Heart right ventricle (tissue), 16 donors: Measurements from ENCODE around the gene IVL. TPM values are rescaled to one million over a fixed set of nuclear protein-coding genes. Genes with fewer than 3 reads are reported as not detected.

Experiments
- ATAC-seq, 8 donors: fragments of 200-7000 bp; cut with Tn5 transposase; one replicate each; pipeline ENCODE4 v1.9.1; 2020; ENCODE audit warnings: mild to moderate bottlenecking in 8 of 8, moderate library complexity in 8 of 8, moderate number of reproducible peaks in 1 of 8
- DNase-seq, 2 donors: peaks; one replicate each; pipeline ENCODE4 v3.0.0-alpha.2; 2020
- H3K27ac ChIP-seq, 10 donors: fragments of 200-600 bp; sonication (generic) in 2 of 10; one replicate each; pipeline versions ENCODE4 v1.5.0 to v1.8.0; 2020 to 2022; ENCODE audit warnings: mild to moderate bottlenecking in 3 of 10
- H3K27me3 ChIP-seq, 7 donors: fragments of 200-600 bp; one replicate each; pipeline ENCODE4 v1.8.0; 2021 to 2022; ENCODE audit warnings: mild to moderate bottlenecking in 2 of 7
- H3K36me3 ChIP-seq, 9 donors: fragments of 200-600 bp; sonication (generic) in 1 of 9; one replicate each; pipeline versions ENCODE4 v1.5.0 to v1.8.0; 2020 to 2022; ENCODE audit warnings: mild to moderate bottlenecking in 2 of 9
- H3K4me1 ChIP-seq, 9 donors: fragments of 200-600 bp; sonication (generic) in 1 of 9; one replicate each; pipeline versions ENCODE4 v1.5.0 to v1.8.0; 2020 to 2022; ENCODE audit warnings: mild to moderate bottlenecking in 4 of 9
- H3K4me3 ChIP-seq, 10 donors: fragments of 200-600 bp; sonication (generic) in 2 of 10; one replicate each; pipeline versions ENCODE4 v1.5.0 to v1.8.0; 2020 to 2022; ENCODE audit warnings: mild to moderate bottlenecking in 7 of 10, moderate library complexity in 2 of 10
- H3K9me3 ChIP-seq, 11 donors: fragments of 200-600 bp in 10 of 11; sonication (generic) in 2 of 11; one replicate each; pipeline versions ENCODE4 v1.5.0 to v1.8.0; 2013 to 2022; ENCODE audit warnings: mild to moderate bottlenecking in 2 of 11, control low read depth in 1 of 11, moderate library complexity in 1 of 11
- WGBS, 2 donors: extraction: QIAGEN DNeasy Blood & Tissue Kit; methylation state at CpG; one replicate each; pipeline ENCODE4 v1.1.7; 2013; ENCODE audit warnings: inconsistent platforms in 1 of 2; 5-methylcytosine and 5-hydroxymethylcytosine counted together
- intact Hi-C, 10 donors: fragments of 100-400 bp; cut with DNase I; formaldehyde crosslinking; loops; one replicate each; pipeline versions ENCODE4 v1.11.1 to v1.14.2; 2022
- polyA plus RNA-seq, 2 donors: library from polyadenylated mRNA; stranded (reverse); fragments of 200-250 nt; gene quantifications; one replicate each; pipeline ENCODE4 v1.2.3, GENCODE V29; 2013
- total RNA-seq, 10 donors: library from RNA; stranded (reverse); fragmentation: NEBNext Ultra II Directional in 3 of 10; extraction: Animal tissue kit (Norgen Biotek cat#: 25700) in 3 of 10; gene quantifications; one replicate each; pipeline versions ENCODE4 v1.2.1 to v1.2.4, GENCODE V29; 2021 to 2023
- TF ChIP-seq, protein P1 (sequence below), 9 donors: fragments of 200-600 bp; sonication (generic) in 2 of 9; IDR thresholded peaks; one replicate each; pipeline versions ENCODE4 v1.5.0 to v1.8.0; 2021 to 2022; ENCODE audit warnings: antibody characterized with exemption in 9 of 9, mild to moderate bottlenecking in 5 of 9, moderate library complexity in 1 of 9
- donor health status: Arrhythmogenic right ventricular cardiomyopathy.
- donor health status: ischemic (EF 13 %, LVEDD 7.1; RV severe dilation, severe dysfunction).
- donor health status: healthy with polysubstance abuse.
- donor health status: DM: no; HTN: yes; CAD: no.
- donor health status: DM: no; HTN: no; CAD: no.
- donor health status: ischemic (EF 25% LVEDD 6.9; RV normal size, moderate dysfunction).
- donor health status: ischemic (EF 25% LVEDD 5.7; RV mildly dilated, moderate dysfunction).
- donor health status: healthy.
- donor health status: DM: yes; HTN: yes; CAD: no.
- donor health status: Ischemic cardiomyopathy.
- donor health status: ischemic (EF 35%, LVEDD 5.7; RV mildly dilated, moderate dysfunction).
- donor health status: nonischemic (EF 11% LVEDD 7.7; RV severe dilation, severe dysfunction).
- donor health status: DM: yes; HTN: yes; CAD: no.
- donor health status: PGD.
- donor health status: ischemic (EF 29% LVEDD 5.4; RV normal size, mild dysfunction).
- donor health status: nonischemic (EF 23%, LVEDD 6.1; RV moderate dilation, normal function).

The IVL gene
- total and polyA plus RNA-seq, 12 donors = 0.06 TPM; not detected in 11

DNA sequence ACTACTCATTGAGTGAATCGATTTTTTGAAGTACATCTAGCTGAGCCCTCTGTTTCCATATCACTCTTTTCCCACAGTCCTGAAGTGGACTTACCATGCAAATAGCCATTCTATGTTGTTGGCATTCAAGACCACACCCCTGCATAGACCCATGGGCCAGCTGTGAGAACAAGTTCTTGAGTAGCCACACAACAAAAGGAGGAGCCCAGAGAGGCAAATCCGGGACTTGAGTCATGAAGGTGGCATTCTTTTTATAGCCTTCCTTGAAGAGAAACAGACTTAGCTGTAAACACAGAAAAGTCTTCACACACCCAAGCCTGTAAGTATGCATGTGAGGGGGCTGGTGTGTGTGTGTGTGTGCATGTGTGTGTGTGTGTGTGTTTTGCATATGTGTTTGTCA, 24.9 kb downstream of the IVL start:
- no peak for DNase-seq
- H3K36me3 ChIP-seq = no peaks in the 10 kb centered on the region
- H3K27ac ChIP-seq = no peak overlapping the region
- no peak overlapping the region for H3K4me3 ChIP-seq
- intact Hi-C loops = no loop called here
- 66 to 72% methylated on average over 2 of the region's 2 CpGs for WGBS, 2 donors
- H3K27me3 ChIP-seq = peaks cover 0 to 5% (median 0%) of the 10 kb centered on the region in 7 donors
- TF ChIP-seq, protein P1, sequence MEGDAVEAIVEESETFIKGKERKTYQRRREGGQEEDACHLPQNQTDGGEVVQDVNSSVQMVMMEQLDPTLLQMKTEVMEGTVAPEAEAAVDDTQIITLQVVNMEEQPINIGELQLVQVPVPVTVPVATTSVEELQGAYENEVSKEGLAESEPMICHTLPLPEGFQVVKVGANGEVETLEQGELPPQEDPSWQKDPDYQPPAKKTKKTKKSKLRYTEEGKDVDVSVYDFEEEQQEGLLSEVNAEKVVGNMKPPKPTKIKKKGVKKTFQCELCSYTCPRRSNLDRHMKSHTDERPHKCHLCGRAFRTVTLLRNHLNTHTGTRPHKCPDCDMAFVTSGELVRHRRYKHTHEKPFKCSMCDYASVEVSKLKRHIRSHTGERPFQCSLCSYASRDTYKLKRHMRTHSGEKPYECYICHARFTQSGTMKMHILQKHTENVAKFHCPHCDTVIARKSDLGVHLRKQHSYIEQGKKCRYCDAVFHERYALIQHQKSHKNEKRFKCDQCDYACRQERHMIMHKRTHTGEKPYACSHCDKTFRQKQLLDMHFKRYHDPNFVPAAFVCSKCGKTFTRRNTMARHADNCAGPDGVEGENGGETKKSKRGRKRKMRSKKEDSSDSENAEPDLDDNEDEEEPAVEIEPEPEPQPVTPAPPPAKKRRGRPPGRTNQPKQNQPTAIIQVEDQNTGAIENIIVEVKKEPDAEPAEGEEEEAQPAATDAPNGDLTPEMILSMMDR (IDR thresholded peaks at IDR 0.05) = no peak
- ATAC-seq = no peak
- no peaks in the 10 kb centered on the region for H3K4me1 ChIP-seq
- H3K9me3 ChIP-seq = no peaks in the 10 kb centered on the region

DNA sequence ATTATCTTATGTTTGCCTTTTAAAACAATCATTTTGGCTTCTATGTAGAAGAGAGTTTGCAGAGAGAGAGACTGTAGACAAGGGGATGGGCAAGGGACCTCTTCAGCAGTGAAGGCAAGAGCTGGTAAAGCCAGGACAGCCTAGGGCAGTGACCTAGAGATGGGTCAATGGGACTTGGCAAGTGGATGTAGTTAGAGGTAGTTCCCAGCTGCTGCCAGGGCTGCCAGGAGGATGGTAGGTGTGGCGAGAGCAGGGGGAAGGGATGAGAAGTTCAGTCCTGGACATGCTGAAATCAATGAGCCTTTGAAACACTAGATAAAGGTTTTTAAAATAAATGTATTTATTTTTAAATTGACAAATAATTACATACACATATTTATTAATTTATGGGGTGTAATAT, 32.3 kb downstream of the IVL start:
- WGBS, 2 donors = 76 to 92% methylated on average over 1 of the region's 1 CpG
- no peaks in the 10 kb centered on the region for H3K36me3 ChIP-seq
- H3K27me3 ChIP-seq = peaks cover 0 to 2% (median 0%) of the 10 kb centered on the region in 7 donors
- no peak overlapping the region for H3K4me3 ChIP-seq
- intact Hi-C loops = no loop called here
- H3K4me1 ChIP-seq = no peaks in the 10 kb centered on the region
- no peaks in the 10 kb centered on the region for H3K9me3 ChIP-seq
- DNase-seq (no peak), ATAC-seq (no peak)
- TF ChIP-seq, protein P1 (IDR thresholded peaks at IDR 0.05) = no peak
- no peak overlapping the region for H3K27ac ChIP-seq

DNA sequence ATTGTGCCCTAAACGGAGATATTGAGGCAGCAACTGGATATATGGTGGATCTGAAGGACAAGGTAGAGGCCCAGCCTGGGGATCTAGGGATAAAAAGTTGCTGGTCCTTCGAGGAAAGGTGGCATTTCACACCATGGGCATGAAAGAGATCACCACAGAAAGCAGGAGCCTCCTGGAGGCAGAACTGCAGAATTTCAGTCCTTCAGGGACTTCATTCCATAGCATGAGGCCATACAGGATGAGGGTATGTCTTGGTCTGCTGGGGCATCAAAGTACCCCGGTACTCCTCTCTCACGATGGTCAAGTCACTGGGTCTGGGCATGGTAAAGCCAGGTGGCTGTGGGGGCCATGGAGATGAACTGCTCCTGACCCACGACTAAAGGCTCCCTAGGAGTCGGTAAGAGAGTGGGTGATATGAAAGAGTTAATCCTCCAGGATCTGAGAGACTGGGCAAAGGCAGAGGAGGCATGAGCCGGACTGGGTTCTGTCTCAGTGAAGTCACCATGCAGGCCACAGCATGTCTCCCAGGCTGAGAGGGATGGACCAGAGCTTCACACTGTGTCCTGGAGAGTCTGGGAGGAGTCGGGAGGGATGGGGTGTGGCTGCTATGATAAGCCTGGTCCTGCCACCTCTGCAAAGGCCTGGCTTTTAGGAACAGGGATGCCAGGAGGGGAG, 32.8 kb downstream of the IVL start:
- no peak overlapping the region for H3K4me3 ChIP-seq
- TF ChIP-seq, protein P1 (IDR thresholded peaks at IDR 0.05) = no peak
- H3K27ac ChIP-seq = no peak overlapping the region
- WGBS, 2 donors = 57 to 62% methylated on average over 8 of the region's 8 CpGs
- intact Hi-C loops = no loop called here
- no peaks in the 10 kb centered on the region for H3K4me1 ChIP-seq
- H3K9me3 ChIP-seq = no peaks in the 10 kb centered on the region
- ATAC-seq (no peak), DNase-seq (no peak)
- H3K36me3 ChIP-seq = no peaks in the 10 kb centered on the region
- no peaks in the 10 kb centered on the region for H3K27me3 ChIP-seq

DNA sequence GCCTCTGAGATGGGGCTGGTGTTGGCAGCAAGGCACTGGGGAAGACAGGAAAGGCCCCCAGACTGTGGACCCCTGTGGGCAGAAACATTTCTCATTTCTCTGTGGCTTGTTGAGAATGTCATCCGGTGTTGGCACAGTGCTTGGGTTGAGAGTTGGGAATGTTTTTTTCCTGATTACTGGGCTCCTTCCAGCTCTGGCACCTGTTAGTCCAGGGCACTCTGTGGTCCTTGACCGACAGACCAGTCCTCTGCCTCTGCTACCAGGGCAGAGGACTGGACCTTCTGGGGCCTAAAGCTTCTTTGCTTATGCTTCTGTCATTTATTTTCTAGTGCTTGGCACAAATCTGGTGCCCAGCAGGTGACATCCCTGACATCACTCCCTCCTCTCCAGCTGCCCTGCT, 33.8 kb downstream of the IVL start:
- ATAC-seq (no peak), DNase-seq (no peak)
- no peaks in the 10 kb centered on the region for H3K4me1 ChIP-seq
- TF ChIP-seq, protein P1 (IDR thresholded peaks at IDR 0.05) = no peak
- H3K9me3 ChIP-seq = no peaks in the 10 kb centered on the region
- H3K36me3 ChIP-seq = no peaks in the 10 kb centered on the region
- H3K4me3 ChIP-seq = no peak overlapping the region
- 70 to 76% methylated on average over 2 of the region's 2 CpGs for WGBS, 2 donors
- peaks cover 0 to 5% (median 0%) of the 10 kb centered on the region in 7 donors for H3K27me3 ChIP-seq
- no peak overlapping the region for H3K27ac ChIP-seq
- intact Hi-C loops = no loop called here
